ENCODE measurements around the gene APOBEC3B. TPM values are rescaled to one million over a fixed set of nuclear protein-coding genes. Genes with fewer than 3 reads are reported as not detected.
A peak's percentile ranks its signal among the peaks of the same experiment; 100 is the strongest.

Gene APOBEC3B
- 1 to 10 TPM in 3 of 4 donors, not detected in 1; 1.7 to 5.1 (median 2.9) TPM for total RNA-seq

DNA sequence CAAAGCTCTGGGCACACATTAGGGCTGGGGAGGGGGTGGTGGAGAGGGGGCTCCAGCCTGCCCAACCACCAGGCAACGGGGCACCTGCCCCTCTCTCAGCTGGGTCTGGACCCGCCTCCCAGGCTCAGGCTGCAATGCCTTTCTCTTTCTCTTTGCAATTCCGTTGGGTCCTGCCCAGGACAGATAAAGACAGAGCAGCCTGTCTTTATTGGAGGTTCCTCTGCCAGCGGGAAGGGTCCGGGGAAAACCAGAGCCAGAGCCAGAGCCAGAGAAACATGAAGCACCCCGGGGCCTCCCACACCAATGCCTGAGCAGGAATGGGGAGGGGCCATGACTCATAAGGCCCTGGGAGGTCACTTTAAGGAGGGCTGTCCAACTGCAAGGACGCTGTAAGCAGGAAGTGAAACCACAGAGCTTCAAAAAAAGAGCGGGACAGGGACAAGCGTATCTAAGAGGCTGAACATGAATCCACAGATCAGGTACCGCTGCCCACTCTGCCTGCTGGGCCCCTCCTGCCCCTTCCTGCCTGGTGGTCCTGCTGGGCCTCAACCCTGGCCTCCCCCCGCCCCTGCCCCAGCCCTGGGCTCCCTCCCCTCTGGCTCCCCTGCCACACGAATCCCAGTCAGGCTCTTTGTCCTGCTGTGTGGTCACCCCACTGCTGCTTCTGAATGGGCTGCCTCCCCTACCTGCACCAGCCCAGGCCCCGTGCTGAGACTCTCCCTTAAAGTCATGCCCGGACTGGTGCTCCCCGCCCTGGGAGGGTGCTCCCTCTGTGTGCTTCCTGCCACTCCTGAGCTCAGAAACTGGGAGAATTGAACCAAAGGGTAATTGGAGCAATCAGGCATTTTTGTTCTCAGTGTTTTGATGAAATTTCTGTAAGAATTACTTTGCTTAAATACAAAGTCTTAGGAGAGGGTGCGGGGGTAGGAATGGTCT lies at the start of gene APOBEC3B:
Gene APOBEC3B, plus strand, starts transcription at position 356 of the 936 bp plus-strand sequence. Its CDS starts 107 bp downstream, at position 463.
- Histone ChIP-seq H3K27ac (peak within 1 kb of the TSS in 2 of 3 donors; percentile 82 to 93), H3K36me3 (no peaks in the 10 kb centered on the region), H3K4me1 (peaks cover 0 to 26% of the 10 kb centered on the region in 2 donors), H3K27me3 (no peaks in the 10 kb centered on the region), H3K4me3 (replicated peaks in 1 of 3) (peak within 1 kb of the TSS in 1 of 3 donors; percentile 14), H3K9me3 (no peaks in the 10 kb centered on the region)
- 12 to 15% methylated on average over 13 to 15 of the region's 16 CpGs for WGBS, 2 donors
- TF ChIP-seq, protein P1, sequence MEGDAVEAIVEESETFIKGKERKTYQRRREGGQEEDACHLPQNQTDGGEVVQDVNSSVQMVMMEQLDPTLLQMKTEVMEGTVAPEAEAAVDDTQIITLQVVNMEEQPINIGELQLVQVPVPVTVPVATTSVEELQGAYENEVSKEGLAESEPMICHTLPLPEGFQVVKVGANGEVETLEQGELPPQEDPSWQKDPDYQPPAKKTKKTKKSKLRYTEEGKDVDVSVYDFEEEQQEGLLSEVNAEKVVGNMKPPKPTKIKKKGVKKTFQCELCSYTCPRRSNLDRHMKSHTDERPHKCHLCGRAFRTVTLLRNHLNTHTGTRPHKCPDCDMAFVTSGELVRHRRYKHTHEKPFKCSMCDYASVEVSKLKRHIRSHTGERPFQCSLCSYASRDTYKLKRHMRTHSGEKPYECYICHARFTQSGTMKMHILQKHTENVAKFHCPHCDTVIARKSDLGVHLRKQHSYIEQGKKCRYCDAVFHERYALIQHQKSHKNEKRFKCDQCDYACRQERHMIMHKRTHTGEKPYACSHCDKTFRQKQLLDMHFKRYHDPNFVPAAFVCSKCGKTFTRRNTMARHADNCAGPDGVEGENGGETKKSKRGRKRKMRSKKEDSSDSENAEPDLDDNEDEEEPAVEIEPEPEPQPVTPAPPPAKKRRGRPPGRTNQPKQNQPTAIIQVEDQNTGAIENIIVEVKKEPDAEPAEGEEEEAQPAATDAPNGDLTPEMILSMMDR (IDR thresholded peaks at IDR 0.05) = no peak
- no peak for TF ChIP-seq POLR2A (IDR thresholded peaks at IDR 0.05)
- DNase-seq = peak; percentile 93 to 94
- intact Hi-C loops (cut with DNase I) = loop anchor here (10.0 kb wide), 1 partner anchor 57 kb away; no protein-coding TSS in a partner anchor

DNA sequence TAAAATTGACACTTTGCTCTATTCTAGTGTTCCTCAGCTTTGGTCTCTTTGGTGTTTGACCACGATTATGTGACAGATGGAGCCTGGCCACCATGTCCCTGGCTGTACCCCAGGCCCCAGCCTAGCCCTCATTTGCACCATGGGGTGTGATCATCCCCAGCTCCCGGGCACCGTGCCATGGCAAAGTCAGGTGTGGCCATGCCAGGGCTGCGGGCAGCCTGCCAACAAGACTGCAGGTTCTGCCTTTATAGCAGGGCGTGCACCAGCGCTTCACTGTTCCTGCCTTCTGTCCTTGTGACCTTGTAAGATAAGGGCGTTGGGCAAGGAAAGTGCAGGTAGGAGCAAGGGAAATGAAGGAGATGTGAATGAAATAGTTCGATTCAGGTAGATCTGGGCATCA lies 47.1 kb upstream of the APOBEC3B start:
- peak; percentile 100 for DNase-seq
- intact Hi-C loops (cut with DNase I) = no loop called here
- H3K36me3 ChIP-seq = no peaks in the 10 kb centered on the region
- peaks cover 6 to 11% of the 10 kb centered on the region in 2 donors for H3K4me1 ChIP-seq
- no peaks in the 10 kb centered on the region for H3K27me3 ChIP-seq
- TF ChIP-seq POLR2A (IDR thresholded peaks at IDR 0.05) = no peak
- TF ChIP-seq, protein P1 (IDR thresholded peaks at IDR 0.05) = no peak
- H3K9me3 ChIP-seq = no peaks in the 10 kb centered on the region
- 29 to 45% methylated on average over 8 of the region's 8 CpGs for WGBS, 2 donors
- peak overlapping the region; percentile 24 to 78 (median 62) for H3K27ac ChIP-seq
- no peak overlapping the region for H3K4me3 ChIP-seq (replicated peaks in 1 of 3)

DNA sequence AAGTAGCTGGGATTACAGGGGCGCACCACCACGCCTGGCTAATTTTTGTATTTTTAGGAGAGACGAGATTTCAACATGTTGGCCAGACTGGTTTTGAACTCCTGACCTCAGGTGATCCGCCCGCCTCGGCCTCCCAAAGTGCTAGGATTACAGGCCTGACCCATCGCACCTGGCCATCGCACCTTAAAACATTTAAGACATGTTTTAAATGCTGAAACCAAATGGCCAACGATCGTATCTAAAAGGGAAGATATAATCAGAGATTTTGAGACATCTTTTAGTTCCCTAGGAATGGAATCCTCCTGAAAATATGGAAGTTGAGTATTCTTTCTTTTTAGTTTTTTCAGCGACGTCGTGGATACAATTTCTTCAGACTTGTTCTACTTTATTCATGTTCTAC lies 46.5 kb upstream of the APOBEC3B start:
- WGBS, 2 donors = 86 to 90% methylated on average over 13 of the region's 13 CpGs
- no peaks in the 10 kb centered on the region for H3K27me3 ChIP-seq
- H3K36me3 ChIP-seq = no peaks in the 10 kb centered on the region
- no peak for TF ChIP-seq POLR2A (IDR thresholded peaks at IDR 0.05)
- TF ChIP-seq, protein P1 (IDR thresholded peaks at IDR 0.05) = no peak
- H3K27ac ChIP-seq = peak overlapping the region; percentile 24 to 78 (median 62)
- intact Hi-C loops (cut with DNase I) = no loop called here
- DNase-seq = no peak
- H3K9me3 ChIP-seq = no peaks in the 10 kb centered on the region
- no peak overlapping the region for H3K4me3 ChIP-seq (replicated peaks in 1 of 3)
- H3K4me1 ChIP-seq = peaks cover 6 to 11% of the 10 kb centered on the region in 2 donors

DNA sequence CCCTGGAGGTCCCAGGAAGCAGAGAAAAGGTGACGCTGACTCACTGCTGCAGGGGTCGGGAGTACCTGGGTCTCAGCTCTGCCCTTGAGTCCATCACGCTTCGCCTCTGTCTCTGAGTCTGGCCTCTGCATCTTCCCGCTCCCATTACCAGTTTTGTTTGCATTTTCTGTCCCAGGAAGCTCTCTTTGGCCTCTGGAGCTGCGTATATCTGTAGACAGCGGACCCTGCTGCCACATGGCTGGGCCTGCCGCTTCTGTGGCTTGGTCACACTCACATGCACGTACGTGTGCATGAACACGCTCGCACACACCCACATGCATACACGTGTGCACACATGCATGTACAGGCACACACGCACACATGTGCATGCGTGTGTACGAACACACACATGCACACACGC lies 45.6 kb upstream of the APOBEC3B start:
- TF ChIP-seq, protein P1 (IDR thresholded peaks at IDR 0.05) = no peak
- no peak for TF ChIP-seq POLR2A (IDR thresholded peaks at IDR 0.05)
- Histone ChIP-seq H3K4me3 (replicated peaks in 1 of 3) (no peak overlapping the region), H3K27me3 (no peaks in the 10 kb centered on the region), H3K27ac (no peak overlapping the region), H3K9me3 (no peaks in the 10 kb centered on the region), H3K36me3 (no peaks in the 10 kb centered on the region), H3K4me1 (peaks cover 6 to 11% of the 10 kb centered on the region in 2 donors)
- 85 to 93% methylated on average over 17 of the region's 17 CpGs for WGBS, 2 donors
- intact Hi-C loops (cut with DNase I) = no loop called here
- no peak for DNase-seq

DNA sequence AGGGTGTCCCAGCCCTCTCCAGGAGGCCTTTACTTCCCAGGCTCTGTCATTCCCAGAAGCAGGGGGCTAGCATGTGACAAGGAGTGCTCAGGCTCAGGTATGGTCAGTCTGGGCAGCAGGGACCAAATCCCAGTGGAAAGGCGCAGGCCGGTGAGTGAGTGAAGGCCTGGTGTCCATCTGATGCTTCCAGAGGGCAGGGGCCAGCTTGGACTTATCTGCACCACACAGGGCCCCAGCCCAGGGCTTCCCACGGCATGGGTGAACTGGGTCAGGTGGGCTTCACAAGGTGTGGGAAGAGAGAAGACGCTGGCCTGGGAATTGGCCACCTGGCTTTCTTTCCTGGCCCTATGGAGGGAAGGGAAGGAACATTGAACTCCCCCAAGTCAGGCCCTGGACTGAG lies 45.1 kb upstream of the APOBEC3B start:
- DNase-seq = no peak
- Histone ChIP-seq H3K4me1 (peaks cover 6 to 11% of the 10 kb centered on the region in 2 donors), H3K27ac (no peak overlapping the region), H3K4me3 (replicated peaks in 1 of 3) (no peak overlapping the region), H3K27me3 (no peaks in the 10 kb centered on the region), H3K9me3 (no peaks in the 10 kb centered on the region), H3K36me3 (no peaks in the 10 kb centered on the region)
- WGBS, 2 donors = 100% methylated on average over 3 to 4 of the region's 4 CpGs
- TF ChIP-seq, protein P1 (IDR thresholded peaks at IDR 0.05) = no peak
- no peak for TF ChIP-seq POLR2A (IDR thresholded peaks at IDR 0.05)
- intact Hi-C loops (cut with DNase I) = no loop called here

Measured in thyroid gland (tissue), 4 donors.